HL-60 (cell line): Measurements from ENCODE around the gene AGR3.

Experiments
- DNase-seq, 2 experiments: peaks; one replicate each; pipeline ENCODE4 v3.0.0-alpha.2; 2010 to 2020; ENCODE audit warnings: low read depth in 1 of 2, low spot score in 1 of 2
- H3K27ac ChIP-seq: fragments of 250-450 bp; sonication (Bioruptor Pico); replicated peaks from 2 replicates; pipeline ENCODE4 v1.5.1; 2020; ENCODE audit warnings: mild to moderate bottlenecking, moderate library complexity
- H3K27me3 ChIP-seq: fragments of 250-450 bp; sonication (Bioruptor Pico); 2 replicates; pipeline ENCODE4 v1.5.1; 2021; ENCODE audit warnings: mild to moderate bottlenecking, moderate library complexity; ENCODE audit not compliant: insufficient read depth, poor library complexity, severe bottlenecking
- H3K4me3 ChIP-seq: replicated peaks from 2 replicates; pipeline ENCODE4 v1.5.1; 2011; ENCODE audit warnings: mild to moderate bottlenecking, control low read depth, low read length; ENCODE audit not compliant: insufficient read depth
- GABPA ChIP-seq: IDR thresholded peaks from 2 replicates; pipeline ENCODE4 v1.6.1; 2012; ENCODE audit warnings: low read depth
- POLR2AphosphoS5 ChIP-seq: IDR thresholded peaks from 2 replicates; pipeline ENCODE4 v1.6.1; 2012; ENCODE audit warnings: low read depth
- REST ChIP-seq: IDR thresholded peaks from 2 replicates; pipeline ENCODE4 v1.6.1; 2012; ENCODE audit warnings: low read depth; ENCODE audit not compliant: insufficient replicate concordance
- SPI1 ChIP-seq: IDR thresholded peaks from 2 replicates; pipeline ENCODE4 v1.6.1; 2012; ENCODE audit warnings: low read depth, mild to moderate bottlenecking, borderline replicate concordance
- TF ChIP-seq, protein P1 (sequence below): IDR thresholded peaks from one replicate; pipeline ENCODE4 v1.5.1; 2011; ENCODE audit warnings: low read length, control low read depth, inconsistent platforms; ENCODE audit not compliant: insufficient read depth

Gene AGR3

DNA sequence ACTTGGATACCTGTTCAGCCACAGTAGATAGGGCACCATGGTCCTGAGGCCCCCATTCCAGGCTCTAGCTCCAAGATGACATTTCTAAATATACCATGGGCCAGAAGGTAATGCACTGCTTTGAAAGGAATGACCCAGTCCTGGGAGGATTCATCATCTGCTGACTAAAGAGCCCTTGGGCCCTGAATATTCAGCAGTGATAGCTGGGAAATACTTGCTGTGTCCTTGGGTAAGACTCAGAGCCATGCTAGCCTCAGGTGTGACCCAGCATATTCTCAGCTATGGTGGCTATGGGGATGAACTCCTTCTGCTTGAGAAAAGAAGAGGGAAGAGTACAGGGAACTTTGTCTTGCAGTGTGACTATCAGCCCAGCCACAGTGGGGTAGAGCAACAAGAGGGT lies 55.7 kb downstream of the AGR3 start:
- no peak for DNase-seq
- TF ChIP-seq REST (no peak), SPI1 (no peak), GABPA (no peak), POLR2AphosphoS5 (no peak)
- TF ChIP-seq, protein P1, sequence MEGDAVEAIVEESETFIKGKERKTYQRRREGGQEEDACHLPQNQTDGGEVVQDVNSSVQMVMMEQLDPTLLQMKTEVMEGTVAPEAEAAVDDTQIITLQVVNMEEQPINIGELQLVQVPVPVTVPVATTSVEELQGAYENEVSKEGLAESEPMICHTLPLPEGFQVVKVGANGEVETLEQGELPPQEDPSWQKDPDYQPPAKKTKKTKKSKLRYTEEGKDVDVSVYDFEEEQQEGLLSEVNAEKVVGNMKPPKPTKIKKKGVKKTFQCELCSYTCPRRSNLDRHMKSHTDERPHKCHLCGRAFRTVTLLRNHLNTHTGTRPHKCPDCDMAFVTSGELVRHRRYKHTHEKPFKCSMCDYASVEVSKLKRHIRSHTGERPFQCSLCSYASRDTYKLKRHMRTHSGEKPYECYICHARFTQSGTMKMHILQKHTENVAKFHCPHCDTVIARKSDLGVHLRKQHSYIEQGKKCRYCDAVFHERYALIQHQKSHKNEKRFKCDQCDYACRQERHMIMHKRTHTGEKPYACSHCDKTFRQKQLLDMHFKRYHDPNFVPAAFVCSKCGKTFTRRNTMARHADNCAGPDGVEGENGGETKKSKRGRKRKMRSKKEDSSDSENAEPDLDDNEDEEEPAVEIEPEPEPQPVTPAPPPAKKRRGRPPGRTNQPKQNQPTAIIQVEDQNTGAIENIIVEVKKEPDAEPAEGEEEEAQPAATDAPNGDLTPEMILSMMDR = no peak
- no peak overlapping the region for H3K4me3 ChIP-seq
- H3K27me3 ChIP-seq = no peaks in the 10 kb centered on the region
- H3K27ac ChIP-seq = no peak overlapping the region

- DNase-seq = no peak
- Histone ChIP-seq H3K27ac (no peak overlapping the region), H3K4me3 (no peak overlapping the region), H3K27me3 (no peaks in the 10 kb centered on the region)
- TF ChIP-seq SPI1 (no peak), GABPA (no peak)
- TF ChIP-seq, protein P1 = no peak
These were observed 59.8 kb downstream of the AGR3 start for GRCh38 chr7:16822029-16822428.

DNA sequence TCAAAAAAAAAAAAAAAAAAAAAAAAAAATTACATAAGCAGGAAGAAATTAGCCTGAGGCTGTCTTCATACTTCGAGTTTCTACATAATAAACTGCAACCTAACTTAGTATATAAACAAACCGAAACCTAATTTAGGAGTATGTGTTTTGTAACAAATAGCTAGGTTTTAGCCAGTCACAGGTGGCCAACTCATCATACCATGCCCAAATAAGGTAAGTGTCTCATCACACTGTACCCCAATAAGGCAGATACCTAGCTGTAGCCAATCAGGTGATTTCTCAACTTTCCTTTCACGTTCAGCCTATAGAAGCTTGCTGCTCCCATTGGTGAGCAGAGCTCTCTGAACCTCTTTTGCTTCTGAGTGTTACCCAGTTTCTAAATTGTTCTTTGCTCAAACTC lies 63.1 kb downstream of the AGR3 start:
- H3K4me3 ChIP-seq = no peak overlapping the region
- H3K27me3 ChIP-seq = no peaks in the 10 kb centered on the region
- no peak for DNase-seq

More for the DNA sequence above, 63.1 kb downstream of the AGR3 start:
- TF ChIP-seq, protein P1 = no peak
- TF ChIP-seq REST (no peak), SPI1 (no peak), GABPA (no peak), POLR2AphosphoS5 (no peak)
- no peak overlapping the region for H3K27ac ChIP-seq
